Retinal pigment epithelial cell (primary cell): ENCODE measurements around the gene MTA3.

Experiments used
- DNase-seq: peaks from one replicate; pipeline ENCODE4 v3.0.0-alpha.2; 2010; ENCODE audit warnings: low read depth
- H3K4me3 ChIP-seq: 2 replicates; pipeline ENCODE4 v1.5.1; 2011; ENCODE audit warnings: mild to moderate bottlenecking, low read length, control low read depth, moderate library complexity
- CTCF ChIP-seq: conservative IDR thresholded peaks from 2 replicates; pipeline ENCODE4 v1.5.1; 2011; ENCODE audit warnings: low read depth, low read length, control low read depth, inconsistent platforms

Gene MTA3

DNA sequence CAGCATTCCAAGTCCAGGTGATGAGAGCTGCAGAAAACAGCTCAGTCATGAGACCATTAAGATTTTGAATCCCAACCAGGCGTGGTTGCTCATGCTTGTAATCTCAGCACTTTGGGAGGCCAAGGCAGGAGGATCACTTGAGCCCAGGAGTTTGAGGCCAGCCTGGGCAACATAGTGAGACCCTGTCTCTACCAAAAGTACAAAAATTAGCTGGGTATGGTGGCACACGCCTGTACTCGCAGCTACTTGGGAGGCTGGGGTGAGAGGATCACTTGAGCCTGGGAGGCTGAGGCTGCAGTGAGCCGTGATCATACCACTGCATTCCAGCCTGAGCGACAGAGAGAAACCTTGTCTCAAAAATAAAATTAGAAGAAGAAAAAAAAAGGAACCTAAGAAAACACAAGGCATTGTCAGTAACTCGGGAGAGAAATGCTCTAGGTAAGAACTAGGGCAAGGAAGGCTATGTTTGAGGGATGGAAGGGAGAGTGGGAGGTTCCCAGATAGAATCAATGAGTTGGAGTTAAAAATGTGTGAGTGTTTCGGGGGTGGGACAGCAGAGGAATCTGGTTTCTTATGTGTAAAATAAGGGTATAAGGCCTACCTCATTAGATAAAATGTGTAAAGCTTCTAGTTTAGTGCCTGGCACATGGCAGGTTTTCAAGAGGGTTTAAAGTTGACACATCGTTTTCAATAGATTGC, 23.3 kb upstream of the MTA3 start:
- no peak overlapping the region for H3K4me3 ChIP-seq
- TF ChIP-seq CTCF, result no peak

GRCh38 chr2:42545841-42546390, 22.5 kb upstream of the MTA3 start:
- no peak for TF ChIP-seq CTCF
- H3K4me3 ChIP-seq, result no peak overlapping the region
- no peak for DNase-seq

More for the DNA sequence above, 23.3 kb upstream of the MTA3 start:
- no peak for DNase-seq

DNA sequence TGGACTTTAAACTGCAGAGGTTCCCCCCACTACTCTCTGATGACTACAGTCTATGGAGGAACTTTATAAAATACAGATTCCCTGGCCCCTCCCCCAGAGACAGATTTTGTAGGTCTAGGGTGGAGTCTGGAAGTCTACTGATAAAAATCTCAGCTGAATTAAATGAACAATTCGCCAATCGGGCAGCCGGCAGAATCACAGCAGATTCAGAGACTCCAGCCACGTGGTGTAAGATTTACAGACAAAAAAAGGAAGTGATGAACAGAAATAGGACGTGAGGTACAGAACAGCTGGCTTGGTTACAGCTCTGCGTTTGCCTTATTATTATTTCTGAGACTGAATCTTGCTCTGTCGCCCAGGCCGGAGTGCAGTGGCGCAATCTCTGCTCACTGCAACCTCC, 21.4 kb upstream of the MTA3 start:
- no peak overlapping the region for H3K4me3 ChIP-seq
- no peak for DNase-seq
- no peak for TF ChIP-seq CTCF

- DNase-seq, result no peak
- H3K4me3 ChIP-seq, result no peak overlapping the region
- no peak for TF ChIP-seq CTCF
These were observed 20.8 kb upstream of the MTA3 start for GRCh38 chr2:42547446-42548295.

- no peak for DNase-seq
- no peak for TF ChIP-seq CTCF
- no peak overlapping the region for H3K4me3 ChIP-seq
These were observed 17.6 kb upstream of the MTA3 start for GRCh38 chr2:42550870-42551269.

- H3K4me3 ChIP-seq, result no peak overlapping the region
- DNase-seq, result no peak
- no peak for TF ChIP-seq CTCF
These were observed 14.0 kb upstream of the MTA3 start for GRCh38 chr2:42554392-42554791.
